HEK293 (cell line): Measurements from ENCODE around the gene KCNE4.

Experiments used
- CTCF ChIA-PET: fragments of 350-600 bp; formaldehyde crosslinking; extraction: SDS; loops from one replicate; lab custom pipeline; 2021; ENCODE audit warnings: antibody characterized with exemption; lab: Yijun Ruan, JAX
- POLR2A ChIA-PET: fragments of 300-600 bp; formaldehyde crosslinking; extraction: SDS; loops from one replicate; lab custom pipeline; 2020; ENCODE audit warnings: antibody characterized with exemption, inconsistent platforms; lab: Yijun Ruan, JAX
- H3K27ac ChIP-seq: fragments of 200-500 bp; sonication (Bioruptor generic); 2 replicates; pipeline ENCODE4 v1.5.1; 2014; ENCODE audit warnings: low read depth, low read length, control low read depth, inconsistent platforms; ENCODE audit errors: extremely low read depth
- H3K36me3 ChIP-seq, 2 experiments: fragments of 200-500 bp in 1 of 2; sonication (Bioruptor generic) in 1 of 2; 1 replicate in 1 of 2; 2 replicates in 1 of 2; pipeline ENCODE4 v1.5.1; 2014 to 2017; ENCODE audit warnings: inconsistent platforms in 2 of 2, low read length in 2 of 2; ENCODE audit not compliant: control insufficient read depth in 2 of 2, insufficient read depth in 1 of 2
- H3K4me1 ChIP-seq: fragments of 200-500 bp; sonication (Bioruptor generic); 2 replicates; pipeline ENCODE4 v1.5.1; 2014; ENCODE audit warnings: mild to moderate bottlenecking, low read length, inconsistent platforms; ENCODE audit not compliant: control insufficient read depth, insufficient read depth
- H3K4me3 ChIP-seq: 2 replicates; pipeline ENCODE4 v1.5.1; 2011; ENCODE audit warnings: low read depth, mild to moderate bottlenecking, control low read depth, low read length, moderate library complexity
- H3K9me3 ChIP-seq: fragments of 200-500 bp; sonication (Bioruptor generic); 2 replicates; pipeline ENCODE4 v1.5.1; 2014; ENCODE audit warnings: low read depth, low read length, inconsistent platforms; ENCODE audit not compliant: control insufficient read depth, insufficient read depth
- BCL11A ChIP-seq: fragments of 450-650 bp; formaldehyde crosslinking; IDR thresholded peaks from 2 replicates; pipeline ENCODE4 v1.5.1; 2016; ENCODE audit warnings: low read depth, missing biosample characterization, missing genetic modification characterization
- SALL2 ChIP-seq: fragments of 450-650 bp; formaldehyde crosslinking; IDR thresholded peaks from 2 replicates; pipeline ENCODE4 v1.5.0; 2017; ENCODE audit warnings: missing biosample characterization, mild to moderate bottlenecking, missing genetic modification characterization, borderline replicate concordance
- SCRT2 ChIP-seq: fragments of 450-650 bp; formaldehyde crosslinking; IDR thresholded peaks from 2 replicates; pipeline ENCODE4 v1.5.1; 2016; ENCODE audit warnings: missing biosample characterization, missing genetic modification characterization
- ZBTB17 ChIP-seq: fragments of 450-650 bp; formaldehyde crosslinking; IDR thresholded peaks from 2 replicates; pipeline ENCODE4 v1.5.1; 2016; ENCODE audit warnings: missing biosample characterization, missing genetic modification characterization
- ZEB2 ChIP-seq: fragments of 450-650 bp; formaldehyde crosslinking; IDR thresholded peaks from 2 replicates; pipeline ENCODE4 v1.5.1; 2016; ENCODE audit warnings: missing biosample characterization, missing genetic modification characterization
- ZFP41 ChIP-seq: fragments of 450-650 bp; formaldehyde crosslinking; IDR thresholded peaks from 2 replicates; pipeline ENCODE4 v1.5.1; 2016; ENCODE audit warnings: missing biosample characterization, missing genetic modification characterization, borderline replicate concordance
- ZNF133 ChIP-seq: fragments of 450-650 bp; formaldehyde crosslinking; IDR thresholded peaks from 2 replicates; pipeline ENCODE4 v1.5.1; 2016; ENCODE audit warnings: missing biosample characterization, missing genetic modification characterization
- ZNF138 ChIP-seq: fragments of 450-650 bp; formaldehyde crosslinking; IDR thresholded peaks from 2 replicates; pipeline ENCODE4 v1.5.1; 2016; ENCODE audit warnings: missing biosample characterization, missing genetic modification characterization, borderline replicate concordance
- ZNF24 ChIP-seq: fragments of 450-650 bp; formaldehyde crosslinking; IDR thresholded peaks from 2 replicates; pipeline ENCODE4 v1.5.1; 2016; ENCODE audit warnings: missing biosample characterization, missing genetic modification characterization
- ZNF266 ChIP-seq: fragments of 450-650 bp; formaldehyde crosslinking; IDR thresholded peaks from 2 replicates; pipeline ENCODE4 v1.5.1; 2016; ENCODE audit warnings: missing biosample characterization, missing genetic modification characterization, low read depth
- ZNF324 ChIP-seq: fragments of 450-650 bp; formaldehyde crosslinking; IDR thresholded peaks from 2 replicates; pipeline ENCODE4 v1.5.1; 2016; ENCODE audit warnings: missing biosample characterization, missing genetic modification characterization
- ZNF514 ChIP-seq: fragments of 450-650 bp; formaldehyde crosslinking; IDR thresholded peaks from 2 replicates; pipeline ENCODE4 v1.5.1; 2016; ENCODE audit warnings: missing biosample characterization, missing genetic modification characterization
- ZNF530 ChIP-seq: fragments of 450-650 bp; formaldehyde crosslinking; IDR thresholded peaks from 2 replicates; pipeline ENCODE4 v1.5.1; 2016; ENCODE audit warnings: low read depth, missing biosample characterization, missing genetic modification characterization
- ZNF585B ChIP-seq: fragments of 450-650 bp; formaldehyde crosslinking; IDR thresholded peaks from 2 replicates; pipeline ENCODE4 v1.5.1; 2016; ENCODE audit warnings: missing biosample characterization, missing genetic modification characterization
- ZNF701 ChIP-seq: fragments of 450-650 bp; formaldehyde crosslinking; IDR thresholded peaks from 2 replicates; pipeline ENCODE4 v1.5.1; 2016; ENCODE audit warnings: missing biosample characterization, missing genetic modification characterization
- ZSCAN16 ChIP-seq: fragments of 450-650 bp; formaldehyde crosslinking; IDR thresholded peaks from 2 replicates; pipeline ENCODE4 v1.5.1; 2016; ENCODE audit warnings: missing biosample characterization, missing genetic modification characterization
- TF ChIP-seq, protein P1 (sequence below): fragments of 450-650 bp; formaldehyde crosslinking; conservative IDR thresholded peaks from 2 replicates; pipeline ENCODE4 v1.5.1; 2016; ENCODE audit warnings: low read depth, missing biosample characterization, missing genetic modification characterization
- TF ChIP-seq, protein P2 (sequence below): fragments of 450-650 bp; formaldehyde crosslinking; IDR thresholded peaks from 2 replicates; pipeline ENCODE4 v1.5.1; 2017; ENCODE audit warnings: missing biosample characterization, mild to moderate bottlenecking, missing genetic modification characterization, moderate library complexity
- TF ChIP-seq, protein P3 (sequence below): fragments of 450-650 bp; formaldehyde crosslinking; IDR thresholded peaks from 2 replicates; pipeline ENCODE4 v1.5.1; 2016; ENCODE audit warnings: missing biosample characterization, missing genetic modification characterization
- TF ChIP-seq, protein P4 (sequence below): fragments of 450-650 bp; formaldehyde crosslinking; IDR thresholded peaks from 2 replicates; pipeline ENCODE4; 2016; ENCODE audit warnings: missing biosample characterization, missing genetic modification characterization

The KCNE4 gene

DNA sequence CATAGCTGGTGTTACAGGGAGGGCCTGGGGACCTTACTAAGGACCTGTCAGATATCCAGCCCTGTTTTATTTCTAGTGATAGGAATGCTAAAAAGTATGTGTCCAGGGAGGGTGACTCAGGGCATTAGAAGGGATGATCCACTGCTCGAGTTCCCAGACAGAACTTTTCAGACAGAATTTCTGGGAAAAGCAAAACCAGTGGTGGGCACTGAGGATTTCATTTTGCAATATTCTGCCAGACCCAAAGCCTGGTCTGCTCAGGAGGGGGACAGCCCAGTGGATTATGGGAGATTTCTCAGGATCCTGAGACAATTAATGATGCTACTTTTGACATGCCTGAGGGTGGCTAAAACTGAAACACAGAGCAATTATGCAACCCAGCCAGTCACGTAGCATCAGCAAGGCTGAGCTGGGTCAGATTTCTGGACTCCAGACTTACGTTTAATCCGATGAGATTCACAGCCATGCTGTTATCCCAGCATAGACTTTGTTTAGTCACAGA is 4.7 kb upstream of the KCNE4 start:
- POLR2A ChIA-PET, result no interaction called here
- Histone ChIP-seq H3K4me3 (no peak overlapping the region), H3K4me1 (peaks cover 9% of the 10 kb centered on the region; the same call in 1 of the 2 replicates), H3K27ac (no peak overlapping the region), H3K36me3 (no peaks in the 10 kb centered on the region), H3K9me3 (no peaks in the 10 kb centered on the region)
- CTCF ChIA-PET, result no interaction called here
- no peak for TF ChIP-seq ZNF138 (tag by site-specific recombination)
- TF ChIP-seq, protein P1, sequence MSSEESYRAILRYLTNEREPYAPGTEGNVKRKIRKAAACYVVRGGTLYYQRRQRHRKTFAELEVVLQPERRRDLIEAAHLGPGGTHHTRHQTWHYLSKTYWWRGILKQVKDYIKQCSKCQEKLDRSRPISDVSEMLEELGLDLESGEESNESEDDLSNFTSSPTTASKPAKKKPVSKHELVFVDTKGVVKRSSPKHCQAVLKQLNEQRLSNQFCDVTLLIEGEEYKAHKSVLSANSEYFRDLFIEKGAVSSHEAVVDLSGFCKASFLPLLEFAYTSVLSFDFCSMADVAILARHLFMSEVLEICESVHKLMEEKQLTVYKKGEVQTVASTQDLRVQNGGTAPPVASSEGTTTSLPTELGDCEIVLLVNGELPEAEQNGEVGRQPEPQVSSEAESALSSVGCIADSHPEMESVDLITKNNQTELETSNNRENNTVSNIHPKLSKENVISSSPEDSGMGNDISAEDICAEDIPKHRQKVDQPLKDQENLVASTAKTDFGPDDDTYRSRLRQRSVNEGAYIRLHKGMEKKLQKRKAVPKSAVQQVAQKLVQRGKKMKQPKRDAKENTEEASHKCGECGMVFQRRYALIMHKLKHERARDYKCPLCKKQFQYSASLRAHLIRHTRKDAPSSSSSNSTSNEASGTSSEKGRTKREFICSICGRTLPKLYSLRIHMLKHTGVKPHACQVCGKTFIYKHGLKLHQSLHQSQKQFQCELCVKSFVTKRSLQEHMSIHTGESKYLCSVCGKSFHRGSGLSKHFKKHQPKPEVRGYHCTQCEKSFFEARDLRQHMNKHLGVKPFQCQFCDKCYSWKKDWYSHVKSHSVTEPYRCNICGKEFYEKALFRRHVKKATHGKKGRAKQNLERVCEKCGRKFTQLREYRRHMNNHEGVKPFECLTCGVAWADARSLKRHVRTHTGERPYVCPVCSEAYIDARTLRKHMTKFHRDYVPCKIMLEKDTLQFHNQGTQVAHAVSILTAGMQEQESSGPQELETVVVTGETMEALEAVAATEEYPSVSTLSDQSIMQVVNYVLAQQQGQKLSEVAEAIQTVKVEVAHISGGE (tag by site-specific recombination), result no peak
- no peak for TF ChIP-seq ZNF266 (tag by site-specific recombination)
- TF ChIP-seq ZEB2, result no peak
- no peak for TF ChIP-seq ZNF701
- TF ChIP-seq ZNF530 (tag by site-specific recombination), result no peak
- no peak for TF ChIP-seq ZNF133 (tag by site-specific recombination)
- TF ChIP-seq BCL11A, result no peak

DNA sequence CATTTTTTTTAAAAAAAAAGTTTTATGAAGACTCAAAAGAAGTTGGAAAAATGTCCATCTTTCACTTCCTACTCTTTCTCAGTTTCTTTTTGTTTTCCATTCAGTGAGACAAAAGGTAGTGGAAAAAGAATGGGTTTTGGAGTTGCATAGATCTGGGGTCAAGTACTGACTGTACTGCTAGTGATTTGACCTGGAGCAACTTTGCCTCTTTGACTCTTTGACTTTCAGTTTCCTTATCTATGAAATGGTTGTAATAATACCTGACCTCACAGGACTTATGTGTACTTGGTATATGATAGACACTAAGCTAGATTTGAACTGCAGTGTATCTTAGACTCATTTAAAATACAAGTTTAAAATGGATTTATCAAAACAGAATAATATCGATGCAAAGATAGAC is 3.5 kb upstream of the KCNE4 start:
- Histone ChIP-seq H3K27ac (no peak overlapping the region), H3K9me3 (no peaks in the 10 kb centered on the region), H3K36me3 (no peaks in the 10 kb centered on the region), H3K4me3 (no peak overlapping the region)
- POLR2A ChIA-PET, result no interaction called here
- TF ChIP-seq ZNF585B (tag by site-specific recombination) (no peak), SCRT2 (tag by site-specific recombination) (no peak), ZNF514 (tag by site-specific recombination) (no peak), SALL2 (tag by site-specific recombination) (no peak), ZSCAN16 (tag by site-specific recombination) (no peak), ZNF24 (no peak), ZNF324 (tag by site-specific recombination) (no peak), ZBTB17 (tag by site-specific recombination) (no peak), ZFP41 (tag by site-specific recombination) (no peak)
- TF ChIP-seq, protein P2, sequence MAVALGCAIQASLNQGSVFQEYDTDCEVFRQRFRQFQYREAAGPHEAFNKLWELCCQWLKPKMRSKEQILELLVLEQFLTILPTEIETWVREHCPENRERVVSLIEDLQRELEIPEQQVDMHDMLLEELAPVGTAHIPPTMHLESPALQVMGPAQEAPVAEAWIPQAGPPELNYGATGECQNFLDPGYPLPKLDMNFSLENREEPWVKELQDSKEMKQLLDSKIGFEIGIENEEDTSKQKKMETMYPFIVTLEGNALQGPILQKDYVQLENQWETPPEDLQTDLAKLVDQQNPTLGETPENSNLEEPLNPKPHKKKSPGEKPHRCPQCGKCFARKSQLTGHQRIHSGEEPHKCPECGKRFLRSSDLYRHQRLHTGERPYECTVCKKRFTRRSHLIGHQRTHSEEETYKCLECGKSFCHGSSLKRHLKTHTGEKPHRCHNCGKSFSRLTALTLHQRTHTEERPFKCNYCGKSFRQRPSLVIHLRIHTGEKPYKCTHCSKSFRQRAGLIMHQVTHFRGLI (tag by site-specific recombination), result no peak
- TF ChIP-seq, protein P3, sequence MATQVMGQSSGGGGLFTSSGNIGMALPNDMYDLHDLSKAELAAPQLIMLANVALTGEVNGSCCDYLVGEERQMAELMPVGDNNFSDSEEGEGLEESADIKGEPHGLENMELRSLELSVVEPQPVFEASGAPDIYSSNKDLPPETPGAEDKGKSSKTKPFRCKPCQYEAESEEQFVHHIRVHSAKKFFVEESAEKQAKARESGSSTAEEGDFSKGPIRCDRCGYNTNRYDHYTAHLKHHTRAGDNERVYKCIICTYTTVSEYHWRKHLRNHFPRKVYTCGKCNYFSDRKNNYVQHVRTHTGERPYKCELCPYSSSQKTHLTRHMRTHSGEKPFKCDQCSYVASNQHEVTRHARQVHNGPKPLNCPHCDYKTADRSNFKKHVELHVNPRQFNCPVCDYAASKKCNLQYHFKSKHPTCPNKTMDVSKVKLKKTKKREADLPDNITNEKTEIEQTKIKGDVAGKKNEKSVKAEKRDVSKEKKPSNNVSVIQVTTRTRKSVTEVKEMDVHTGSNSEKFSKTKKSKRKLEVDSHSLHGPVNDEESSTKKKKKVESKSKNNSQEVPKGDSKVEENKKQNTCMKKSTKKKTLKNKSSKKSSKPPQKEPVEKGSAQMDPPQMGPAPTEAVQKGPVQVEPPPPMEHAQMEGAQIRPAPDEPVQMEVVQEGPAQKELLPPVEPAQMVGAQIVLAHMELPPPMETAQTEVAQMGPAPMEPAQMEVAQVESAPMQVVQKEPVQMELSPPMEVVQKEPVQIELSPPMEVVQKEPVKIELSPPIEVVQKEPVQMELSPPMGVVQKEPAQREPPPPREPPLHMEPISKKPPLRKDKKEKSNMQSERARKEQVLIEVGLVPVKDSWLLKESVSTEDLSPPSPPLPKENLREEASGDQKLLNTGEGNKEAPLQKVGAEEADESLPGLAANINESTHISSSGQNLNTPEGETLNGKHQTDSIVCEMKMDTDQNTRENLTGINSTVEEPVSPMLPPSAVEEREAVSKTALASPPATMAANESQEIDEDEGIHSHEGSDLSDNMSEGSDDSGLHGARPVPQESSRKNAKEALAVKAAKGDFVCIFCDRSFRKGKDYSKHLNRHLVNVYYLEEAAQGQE (tag by site-specific recombination), result no peak
- TF ChIP-seq, protein P4, sequence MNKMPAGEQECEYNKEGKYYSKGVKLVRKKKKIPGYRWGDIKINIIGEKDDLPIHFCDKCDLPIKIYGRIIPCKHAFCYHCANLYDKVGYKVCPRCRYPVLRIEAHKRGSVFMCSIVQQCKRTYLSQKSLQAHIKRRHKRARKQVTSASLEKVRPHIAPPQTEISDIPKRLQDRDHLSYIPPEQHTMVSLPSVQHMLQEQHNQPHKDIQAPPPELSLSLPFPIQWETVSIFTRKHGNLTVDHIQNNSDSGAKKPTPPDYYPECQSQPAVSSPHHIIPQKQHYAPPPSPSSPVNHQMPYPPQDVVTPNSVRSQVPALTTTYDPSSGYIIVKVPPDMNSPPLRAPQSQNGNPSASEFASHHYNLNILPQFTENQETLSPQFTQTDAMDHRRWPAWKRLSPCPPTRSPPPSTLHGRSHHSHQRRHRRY (tag by site-specific recombination), result no peak
- TF ChIP-seq, all 188 proteins: peak for 0
- peaks cover 9% of the 10 kb centered on the region; the same call in 1 of the 2 replicates for H3K4me1 ChIP-seq
- CTCF ChIA-PET, result no interaction called here
